Measurements from ENCODE around the gene VPS13D. TPM values are rescaled to one million over a fixed set of nuclear protein-coding genes. Genes with fewer than 3 reads are reported as not detected.

The VPS13D gene
- total RNA-seq, 1 experiment from 2014 or later: 31.6 TPM

DNA sequence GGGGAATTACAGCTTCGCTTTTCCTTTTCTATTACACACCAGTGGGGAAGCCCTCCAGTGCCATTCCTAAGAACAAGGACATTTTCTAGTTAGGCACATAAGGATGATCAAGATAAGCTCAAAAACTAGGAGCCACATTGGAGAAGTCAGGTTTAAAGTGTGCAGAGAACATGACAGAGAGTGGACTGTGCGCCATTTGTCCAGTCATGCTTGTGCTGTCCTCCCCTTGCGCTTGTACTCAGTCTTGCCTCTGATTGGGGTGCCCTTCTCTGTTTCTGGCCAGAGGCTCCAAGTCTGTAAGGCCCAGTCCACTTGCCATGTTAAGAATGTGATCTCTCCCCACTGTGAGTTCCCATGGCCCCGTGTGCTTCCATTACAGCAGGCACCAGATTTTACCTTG is 198.5 kb downstream of the VPS13D start:
- H3K4me2 ChIP-seq (ENCODE audit: low read length): no peak overlapping the region
- CTCF ChIA-PET: no interaction called here
- intact Hi-C loops (cut with micrococcal nuclease): no loop called here
- no peaks in the 10 kb centered on the region for H3K27me3 ChIP-seq (ENCODE audit: insufficient read depth, low read length)
- peaks cover 10 to 23% of the 10 kb centered on the region in 2 experiments for H3K4me1 ChIP-seq (ENCODE audit: control insufficient read depth in 1 of 2, insufficient read depth in 2 of 2, low read length in 2 of 2)
- no peak overlapping the region for H2AFZ ChIP-seq (ENCODE audit: low read depth, low read length, poor library complexity, severe bottlenecking)
- H3K9me3 ChIP-seq (ENCODE audit: control insufficient read depth in 1 of 2, insufficient read depth in 1 of 2, low read depth in 1 of 2, low read length in 2 of 2): no peaks in the 10 kb centered on the region
- DNase-seq (ENCODE audit: low read depth, low spot score) (no peak), ATAC-seq (no peak)
- no TSS peak for BruUV-seq (replicated peaks)
- H3K36me3 ChIP-seq (ENCODE audit: control insufficient read depth in 1 of 2, insufficient read depth in 2 of 2, low read length in 2 of 2): no peaks in the 10 kb centered on the region
- H3K9ac ChIP-seq (ENCODE audit: low read length): no peak overlapping the region
- H4K20me1 ChIP-seq (ENCODE audit: insufficient read depth): no peaks in the 10 kb centered on the region
- POLR2A ChIA-PET: no interaction called here
- no peak overlapping the region for H3K4me3 ChIP-seq (replicated peaks in 1 of 2; ENCODE audit: low read depth in 1 of 2, low read length in 2 of 2)
- RAD21 ChIA-PET (ENCODE audit: low non-redundant PET in 1 of 2, low total read pairs in 2 of 2, uncharacterized antibody in 2 of 2, unreplicated experiment in 2 of 2): no interaction called here
- no peaks in the 10 kb centered on the region for H3K79me2 ChIP-seq (ENCODE audit: insufficient read depth, low read length)
- H3K9me2 ChIP-seq (ENCODE audit: insufficient read depth): no peaks in the 10 kb centered on the region
- no peak overlapping the region for H3K27ac ChIP-seq (ENCODE audit: low read depth, low read length)
- no peak for TF ChIP-seq POLR2AphosphoS5 (IDR thresholded peaks at IDR 0.05; ENCODE audit: low read depth, low read length)
- TF ChIP-seq SP1 (IDR thresholded peaks at IDR 0.05; ENCODE audit: low read depth): no peak
- TF ChIP-seq CEBPB (IDR thresholded peaks at IDR 0.05; ENCODE audit: low read depth): no peak
- no peak for TF ChIP-seq ZBTB33 (IDR thresholded peaks at IDR 0.05; ENCODE audit: extremely low read depth, insufficient replicate concordance, low read length)
- no peak for TF ChIP-seq MAX (IDR thresholded peaks at IDR 0.05)
- TF ChIP-seq RAD21 (IDR thresholded peaks at IDR 0.05; ENCODE audit: low read depth): no peak
- no peak for TF ChIP-seq ZNF274 (IDR thresholded peaks at IDR 0.05; ENCODE audit: low read depth, low read length)
- no peak for TF ChIP-seq TCF7L2 (IDR thresholded peaks at IDR 0.05; ENCODE audit: borderline replicate concordance, extremely low read depth, insufficient read depth, insufficient read length)
- TF ChIP-seq ATF3 (IDR thresholded peaks at IDR 0.05): no peak
- no peak for TF ChIP-seq YY1 (IDR thresholded peaks at IDR 0.05; ENCODE audit: extremely low read depth, insufficient replicate concordance, low read depth, low read length)
- no peak for TF ChIP-seq ELF1 (IDR thresholded peaks at IDR 0.05; ENCODE audit: borderline replicate concordance, low read depth)
- no peak for TF ChIP-seq POLR2A (IDR thresholded peaks at IDR 0.05; ENCODE audit: borderline replicate concordance, extremely low read depth, insufficient read depth, insufficient read length)
- no peak for TF ChIP-seq EGR1 (IDR thresholded peaks at IDR 0.05; ENCODE audit: low read depth)
- no peak for TF ChIP-seq CBX3 (IDR thresholded peaks at IDR 0.05; ENCODE audit: low read depth)
- no peak for TF ChIP-seq SIN3A (IDR thresholded peaks at IDR 0.05; ENCODE audit: low read depth)
- TF ChIP-seq FOSL1 (IDR thresholded peaks at IDR 0.05; ENCODE audit: low read depth): no peak
- no peak for TF ChIP-seq JUND (IDR thresholded peaks at IDR 0.05)
- TF ChIP-seq, protein P1, sequence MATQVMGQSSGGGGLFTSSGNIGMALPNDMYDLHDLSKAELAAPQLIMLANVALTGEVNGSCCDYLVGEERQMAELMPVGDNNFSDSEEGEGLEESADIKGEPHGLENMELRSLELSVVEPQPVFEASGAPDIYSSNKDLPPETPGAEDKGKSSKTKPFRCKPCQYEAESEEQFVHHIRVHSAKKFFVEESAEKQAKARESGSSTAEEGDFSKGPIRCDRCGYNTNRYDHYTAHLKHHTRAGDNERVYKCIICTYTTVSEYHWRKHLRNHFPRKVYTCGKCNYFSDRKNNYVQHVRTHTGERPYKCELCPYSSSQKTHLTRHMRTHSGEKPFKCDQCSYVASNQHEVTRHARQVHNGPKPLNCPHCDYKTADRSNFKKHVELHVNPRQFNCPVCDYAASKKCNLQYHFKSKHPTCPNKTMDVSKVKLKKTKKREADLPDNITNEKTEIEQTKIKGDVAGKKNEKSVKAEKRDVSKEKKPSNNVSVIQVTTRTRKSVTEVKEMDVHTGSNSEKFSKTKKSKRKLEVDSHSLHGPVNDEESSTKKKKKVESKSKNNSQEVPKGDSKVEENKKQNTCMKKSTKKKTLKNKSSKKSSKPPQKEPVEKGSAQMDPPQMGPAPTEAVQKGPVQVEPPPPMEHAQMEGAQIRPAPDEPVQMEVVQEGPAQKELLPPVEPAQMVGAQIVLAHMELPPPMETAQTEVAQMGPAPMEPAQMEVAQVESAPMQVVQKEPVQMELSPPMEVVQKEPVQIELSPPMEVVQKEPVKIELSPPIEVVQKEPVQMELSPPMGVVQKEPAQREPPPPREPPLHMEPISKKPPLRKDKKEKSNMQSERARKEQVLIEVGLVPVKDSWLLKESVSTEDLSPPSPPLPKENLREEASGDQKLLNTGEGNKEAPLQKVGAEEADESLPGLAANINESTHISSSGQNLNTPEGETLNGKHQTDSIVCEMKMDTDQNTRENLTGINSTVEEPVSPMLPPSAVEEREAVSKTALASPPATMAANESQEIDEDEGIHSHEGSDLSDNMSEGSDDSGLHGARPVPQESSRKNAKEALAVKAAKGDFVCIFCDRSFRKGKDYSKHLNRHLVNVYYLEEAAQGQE (IDR thresholded peaks at IDR 0.05; ENCODE audit: low read depth): no peak
- no peak for TF ChIP-seq EZH2 (IDR thresholded peaks at IDR 0.05)
- TF ChIP-seq SRF (IDR thresholded peaks at IDR 0.05; ENCODE audit: low read depth): no peak

Data from HCT116 (cell line).